GM21390 (cell line): ENCODE results near the gene PCNT.
A peak's percentile ranks its signal among the peaks of the same experiment; 100 is the strongest.
"Not testable (repeated sequence)": the region's sequence is repeated elsewhere in the genome, so short reads cannot be mapped to it uniquely, and the experiment has no call there.

Source experiments
- ATAC-seq: cut with Tn5 transposase; IDR thresholded peaks from one replicate; pipeline ENCODE4 v1.9.1; 2021; ENCODE audit not compliant: unreplicated experiment

The PCNT gene

GRCh38 chr21:46441331-46441730, 117.4 kb downstream of the PCNT start:
- ATAC-seq: no peak

- no peak for ATAC-seq
Observed at GRCh38 chr21:46441961-46442498, 118.1 kb downstream of the PCNT start.

- no peak for ATAC-seq
Observed at GRCh38 chr21:46442938-46443337, 119.0 kb downstream of the PCNT start.

GRCh38 chr21:46443910-46444309, 120.0 kb downstream of the PCNT start:
- no peak for ATAC-seq

- no peak for ATAC-seq
Observed at GRCh38 chr21:46448108-46448507, 124.2 kb downstream of the PCNT start.

GRCh38 chr21:46448855-46449254, 124.9 kb downstream of the PCNT start:
- not testable (repeated sequence) for ATAC-seq

- no peak for ATAC-seq
Observed at GRCh38 chr21:46452710-46453109, 128.8 kb downstream of the PCNT start.

- no peak for ATAC-seq
Observed at GRCh38 chr21:46454142-46454541, 130.2 kb downstream of the PCNT start.

- no peak for ATAC-seq
Observed at GRCh38 chr21:46454634-46455390, 130.9 kb downstream of the PCNT start.

- no peak for ATAC-seq
Observed at GRCh38 chr21:46455575-46456385, 131.8 kb downstream of the PCNT start.

GRCh38 chr21:46456750-46457149, 132.8 kb downstream of the PCNT start:
- no peak for ATAC-seq

GRCh38 chr21:46457801-46458314, 133.9 kb downstream of the PCNT start:
- ATAC-seq: peak; percentile 10

GRCh38 chr21:46458315-46459023, 134.5 kb downstream of the PCNT start, which contains the start of gene DIP2A:
DIP2A (plus strand) TSS chr21:46458891; CDS start chr21:46459132, 241 bp downstream.
- peak; percentile 86 for ATAC-seq

GRCh38 chr21:46459024-46459355, 135.0 kb downstream of the PCNT start:
- no peak for ATAC-seq

GRCh38 chr21:46459356-46460112, 135.6 kb downstream of the PCNT start:
- ATAC-seq: no peak

GRCh38 chr21:46461909-46462308, 138.0 kb downstream of the PCNT start:
- no peak for ATAC-seq

- ATAC-seq: not testable (repeated sequence)
Observed at GRCh38 chr21:46465153-46465552, 141.2 kb downstream of the PCNT start.

GRCh38 chr21:46465651-46466050, 141.7 kb downstream of the PCNT start:
- no peak for ATAC-seq

- ATAC-seq: no peak
Observed at GRCh38 chr21:46468108-46468774, 144.3 kb downstream of the PCNT start.

GRCh38 chr21:46469275-46469674, 145.3 kb downstream of the PCNT start:
- no peak for ATAC-seq
